Activated T-cell treated with anti-CD3 and anti-CD28 coated beads, Interleukin-2, amount 50 U/mL, for 4 hours (primary cell): ENCODE results near the gene DTNBP1. TPM values are rescaled to one million over a fixed set of nuclear protein-coding genes. Genes with fewer than 3 reads are reported as not detected.

Source experiments
- ATAC-seq, 2 donors: fragments of 200-7000 bp; cut with Tn5 transposase; one replicate each; pipeline ENCODE4 v1.10.0; 2021
- DNase-seq: peaks from one replicate; pipeline ENCODE4 v3.0.0-alpha.2; 2020
- H3K27me3 Mint-ChIP-seq: one replicate; pipeline ENCODE4 v1.8.0; 2021; ENCODE audit warnings: low read depth, mixed read lengths
- H3K36me3 Mint-ChIP-seq: one replicate; pipeline ENCODE4 v1.8.0; 2022; ENCODE audit warnings: mixed read lengths; ENCODE audit not compliant: insufficient read depth
- H3K4me1 Mint-ChIP-seq: one replicate; pipeline ENCODE4 v1.8.0; 2021; ENCODE audit warnings: low read depth, mixed read lengths
- H3K4me3 Mint-ChIP-seq: one replicate; pipeline ENCODE4 v1.8.0; 2021; ENCODE audit warnings: mild to moderate bottlenecking, moderate library complexity, mixed read lengths
- H3K9me3 Mint-ChIP-seq: one replicate; pipeline ENCODE4 v1.8.0; 2021; ENCODE audit warnings: mixed read lengths
- total RNA-seq, 3 donors: library from RNA; stranded (reverse); gene quantifications; one replicate each; pipeline ENCODE4 v1.2.1, GENCODE V29; 2021

DTNBP1 gene
- total RNA-seq, 3 donors from 2014 or later = 17.2 to 22.0 (median 19.6) TPM

DNA sequence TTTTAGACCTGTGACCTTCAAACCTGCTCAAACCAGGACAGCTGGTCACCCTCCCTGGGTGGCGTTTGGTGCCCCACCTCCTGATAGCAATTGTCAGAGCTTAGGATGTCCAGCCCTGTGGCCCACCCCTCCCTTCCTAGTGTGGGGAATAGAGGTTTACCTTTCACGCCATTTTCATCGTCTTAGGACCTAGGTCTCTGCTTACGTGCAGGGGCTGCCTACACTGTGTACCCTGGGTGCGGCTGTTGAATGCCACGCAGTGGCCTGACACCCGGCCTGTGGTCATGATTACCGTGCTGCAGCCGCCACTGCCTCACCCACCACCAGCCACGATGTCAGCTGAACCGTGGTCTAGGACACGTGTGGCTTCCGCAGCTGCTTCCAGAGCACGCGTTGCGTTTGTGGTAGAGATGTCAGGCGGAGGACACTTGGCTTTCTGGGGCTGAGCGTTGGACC is 157.3 kb downstream of the DTNBP1 start:
- Mint-ChIP-seq H3K36me3 (peaks cover 53% of the 10 kb centered on the region), H3K4me3 (no peak overlapping the region), H3K9me3 (no peaks in the 10 kb centered on the region), H3K27me3 (no peaks in the 10 kb centered on the region), H3K4me1 (no peaks in the 10 kb centered on the region)
- ATAC-seq = no peak
- no peak for DNase-seq

DNA sequence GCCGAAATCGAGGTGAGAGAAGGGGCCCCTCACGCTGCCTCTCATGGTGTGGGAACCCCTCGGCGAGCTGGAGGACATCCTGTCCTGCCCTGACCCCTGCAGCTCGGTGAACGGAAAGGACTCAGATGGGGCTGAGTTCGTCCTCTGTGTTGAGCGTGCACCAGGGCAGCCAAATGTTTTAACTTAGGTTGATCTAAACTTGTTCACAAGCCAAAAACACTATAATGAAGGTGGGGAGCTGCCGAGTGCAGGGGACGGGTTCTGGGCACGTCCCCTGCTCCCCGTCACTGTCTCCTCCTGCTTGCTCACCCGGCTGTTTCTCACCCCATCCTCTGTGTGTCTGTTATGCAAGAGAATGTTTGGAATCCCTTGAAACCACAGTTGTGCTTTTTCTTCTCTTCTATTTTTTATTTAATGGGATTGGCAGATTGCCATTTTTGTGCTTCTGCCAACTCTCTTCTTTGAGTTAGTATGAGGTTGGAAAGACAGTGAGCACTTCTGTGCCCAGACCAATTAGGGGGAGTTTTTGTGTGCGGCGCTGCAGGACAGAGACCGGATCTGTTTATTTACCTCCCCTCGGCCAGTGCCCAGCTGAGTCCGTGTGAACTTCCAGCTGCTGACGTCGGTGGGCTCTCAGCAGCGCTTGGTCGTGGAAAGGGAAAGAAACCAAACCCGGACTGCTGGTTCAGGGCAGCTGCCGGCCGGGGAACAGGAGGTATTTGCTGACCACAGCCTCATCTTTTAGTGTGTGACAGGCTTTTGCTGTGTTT is 158.1 kb downstream of the DTNBP1 start:
- DNase-seq (no peak), ATAC-seq (no peak)
- Mint-ChIP-seq H3K9me3 (no peaks in the 10 kb centered on the region), H3K4me3 (no peak overlapping the region), H3K27me3 (no peaks in the 10 kb centered on the region), H3K36me3 (peaks cover 53% of the 10 kb centered on the region), H3K4me1 (peaks cover 2% of the 10 kb centered on the region)

DNA sequence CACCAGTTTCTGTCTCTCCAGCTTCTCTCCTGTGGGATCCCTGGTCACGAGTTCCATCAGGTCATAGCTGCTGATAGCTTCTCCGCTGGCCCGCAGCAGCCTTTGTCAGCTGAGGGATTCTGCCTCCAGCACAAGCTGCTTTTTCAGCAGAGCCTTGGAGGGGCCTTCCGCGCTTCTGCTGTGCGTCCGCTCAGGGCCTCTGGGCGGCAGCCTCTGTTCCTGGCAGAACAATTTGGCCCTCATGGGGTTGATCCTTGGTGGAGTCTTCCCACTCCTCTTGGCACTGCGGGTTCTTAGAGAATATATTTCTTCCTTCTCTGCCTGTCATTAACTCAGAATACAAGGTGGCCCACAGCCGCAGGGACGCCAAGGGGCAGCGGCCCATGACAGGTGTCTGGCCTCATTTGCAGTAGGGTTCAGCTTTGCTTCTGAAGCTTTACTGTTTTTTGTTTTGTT is 158.8 kb downstream of the DTNBP1 start:
- H3K9me3 Mint-ChIP-seq = no peaks in the 10 kb centered on the region
- H3K27me3 Mint-ChIP-seq = no peaks in the 10 kb centered on the region
- DNase-seq = peak; percentile 4
- H3K4me3 Mint-ChIP-seq = no peak overlapping the region
- peaks cover 2% of the 10 kb centered on the region for H3K4me1 Mint-ChIP-seq
- peaks cover 55% of the 10 kb centered on the region for H3K36me3 Mint-ChIP-seq
- no peak for ATAC-seq

DNA sequence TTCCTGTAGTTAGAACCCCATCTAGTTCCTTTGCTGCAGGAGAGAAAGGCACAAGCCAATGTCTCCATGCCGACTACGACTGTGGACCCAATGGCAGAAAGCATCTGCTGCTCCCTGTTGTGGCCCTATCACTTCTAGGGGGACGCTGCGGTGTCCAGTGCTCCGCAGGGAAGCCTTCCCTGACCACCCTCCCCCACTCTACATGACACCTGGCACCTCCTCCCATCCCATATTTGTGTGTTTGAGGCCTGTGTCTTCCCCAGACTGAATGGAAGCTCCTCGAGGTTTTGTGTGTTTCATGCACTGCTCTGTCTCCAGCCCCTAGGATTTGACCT is 159.5 kb downstream of the DTNBP1 start:
- no peaks in the 10 kb centered on the region for H3K27me3 Mint-ChIP-seq
- H3K36me3 Mint-ChIP-seq = peaks cover 52% of the 10 kb centered on the region
- H3K9me3 Mint-ChIP-seq = no peaks in the 10 kb centered on the region
- H3K4me3 Mint-ChIP-seq = no peak overlapping the region
- no peak for DNase-seq
- no peak for ATAC-seq
- H3K4me1 Mint-ChIP-seq = peaks cover 2% of the 10 kb centered on the region

DNA sequence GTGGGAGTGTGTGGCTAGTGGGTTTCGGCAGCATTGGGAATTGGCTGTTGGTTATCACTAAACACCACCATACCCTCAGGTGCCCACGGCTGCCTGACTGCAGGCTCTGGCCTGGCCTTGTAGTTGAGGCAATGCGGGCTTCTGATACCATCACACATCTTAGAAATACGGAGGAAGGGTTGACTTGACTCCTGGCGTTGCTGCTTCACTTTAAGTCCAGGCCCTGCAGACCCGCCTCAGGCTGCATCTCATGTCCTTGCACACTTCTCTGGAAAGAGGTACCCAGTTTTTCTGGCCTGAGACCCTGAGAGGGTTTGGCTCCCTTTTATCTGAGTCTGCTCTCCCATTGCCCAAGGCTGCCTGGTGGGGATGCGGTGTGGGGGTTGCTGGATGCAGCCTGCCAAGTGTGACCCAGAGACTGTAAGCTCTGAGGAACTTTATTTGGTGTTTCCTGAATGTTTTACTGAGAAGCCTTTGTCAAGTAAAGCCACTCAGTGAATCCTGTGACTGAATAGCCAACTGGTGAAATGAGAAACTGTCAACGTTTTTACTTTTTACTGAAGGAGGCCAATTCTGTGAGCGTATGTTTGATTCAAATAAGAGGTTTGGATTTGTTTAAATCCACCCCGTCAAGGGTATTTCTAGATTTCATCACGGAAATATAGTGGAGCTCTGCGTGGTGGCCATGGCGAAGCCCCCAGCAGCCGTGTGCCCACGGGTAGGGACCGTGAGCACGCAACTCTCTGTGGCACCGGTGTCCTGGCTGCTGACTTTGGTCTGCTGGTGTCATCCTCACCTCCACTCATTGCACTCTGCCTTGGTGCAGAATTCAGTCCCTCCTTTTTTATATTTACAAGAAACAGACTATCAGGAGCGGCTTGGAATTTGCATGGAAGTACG is 160.1 kb downstream of the DTNBP1 start:
- H3K4me1 Mint-ChIP-seq = peaks cover 2% of the 10 kb centered on the region
- peaks cover 56% of the 10 kb centered on the region for H3K36me3 Mint-ChIP-seq
- no peaks in the 10 kb centered on the region for H3K27me3 Mint-ChIP-seq
- no peak for ATAC-seq
- H3K4me3 Mint-ChIP-seq = no peak overlapping the region
- no peak for DNase-seq
- no peaks in the 10 kb centered on the region for H3K9me3 Mint-ChIP-seq

DNA sequence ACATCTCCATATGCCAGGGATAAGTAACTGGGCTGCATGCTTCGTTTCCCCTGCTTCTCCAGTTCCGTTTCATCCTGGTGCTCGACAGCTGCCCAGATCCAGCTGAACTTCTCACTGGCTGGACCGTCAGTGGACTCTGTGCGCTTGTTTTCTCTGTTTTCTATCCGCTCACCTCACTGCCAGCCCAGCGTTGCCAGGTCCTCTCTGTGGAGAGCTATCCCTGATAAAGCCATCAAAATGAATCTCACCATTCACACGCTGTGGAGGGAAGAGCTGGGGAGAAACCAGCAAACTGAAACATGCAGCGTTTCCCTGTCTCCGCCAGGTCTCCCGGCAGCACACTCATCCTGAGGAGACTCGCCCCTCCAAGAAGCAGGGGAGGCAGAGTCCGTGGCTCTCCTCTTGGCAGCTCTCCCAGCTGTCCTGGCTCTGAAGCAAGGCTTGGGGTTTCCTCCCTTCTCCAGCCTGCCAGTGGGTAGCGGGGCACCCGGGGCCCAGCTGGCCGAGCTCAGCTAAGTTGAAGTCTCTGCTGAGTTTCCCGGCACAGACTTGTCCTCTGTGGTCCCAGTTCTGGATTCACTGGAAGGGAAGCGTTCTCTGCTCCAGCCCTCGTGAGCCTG is 160.9 kb downstream of the DTNBP1 start:
- ATAC-seq = no peak
- H3K36me3 Mint-ChIP-seq = peaks cover 54% of the 10 kb centered on the region
- H3K9me3 Mint-ChIP-seq = no peaks in the 10 kb centered on the region
- H3K27me3 Mint-ChIP-seq = no peaks in the 10 kb centered on the region
- no peak overlapping the region for H3K4me3 Mint-ChIP-seq
- DNase-seq = no peak
- H3K4me1 Mint-ChIP-seq = peaks cover 2% of the 10 kb centered on the region

DNA sequence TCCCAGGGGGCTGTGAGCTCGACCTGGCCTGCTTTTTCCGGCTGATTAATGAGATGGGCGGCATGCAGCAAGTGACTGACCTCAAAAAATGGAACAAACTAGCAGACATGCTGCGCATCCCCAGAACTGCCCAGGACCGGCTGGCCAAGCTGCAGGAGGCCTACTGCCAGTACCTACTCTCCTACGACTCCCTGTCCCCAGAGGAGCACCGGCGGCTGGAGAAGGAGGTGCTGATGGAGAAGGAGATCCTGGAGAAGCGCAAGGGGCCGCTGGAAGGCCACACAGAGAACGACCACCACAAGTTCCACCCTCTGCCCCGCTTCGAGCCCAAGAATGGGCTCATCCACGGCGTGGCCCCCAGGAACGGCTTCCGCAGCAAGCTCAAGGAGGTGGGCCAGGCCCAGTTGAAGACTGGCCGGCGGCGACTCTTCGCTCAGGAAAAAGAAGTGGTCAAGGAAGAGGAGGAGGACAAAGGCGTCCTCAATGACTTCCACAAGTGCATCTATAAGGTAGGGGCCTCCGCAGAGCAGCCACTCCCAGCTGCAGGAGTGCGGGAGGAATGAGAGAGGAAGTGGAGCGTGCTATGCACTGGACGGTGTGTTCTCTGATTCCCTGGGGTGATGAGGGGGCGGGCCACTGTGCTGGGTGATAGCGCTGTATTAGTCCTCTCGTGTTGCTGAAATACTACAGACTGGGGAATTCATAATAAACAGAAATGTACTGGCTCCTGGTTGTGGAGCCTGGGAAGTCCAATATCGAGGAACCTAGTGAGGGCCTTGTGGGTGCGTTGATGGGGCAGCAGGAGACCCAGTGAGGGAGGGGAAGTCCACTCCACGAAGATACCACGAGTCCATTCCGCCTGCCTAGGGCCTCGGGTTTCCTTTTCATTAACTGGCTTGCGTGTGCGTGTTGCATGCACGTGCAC is 161.7 kb downstream of the DTNBP1 start:
- H3K36me3 Mint-ChIP-seq = peaks cover 48% of the 10 kb centered on the region
- H3K4me1 Mint-ChIP-seq = peaks cover 2% of the 10 kb centered on the region
- no peak overlapping the region for H3K4me3 Mint-ChIP-seq
- H3K9me3 Mint-ChIP-seq = no peaks in the 10 kb centered on the region
- no peaks in the 10 kb centered on the region for H3K27me3 Mint-ChIP-seq
- DNase-seq (peak; percentile 4), ATAC-seq (no peak)

DNA sequence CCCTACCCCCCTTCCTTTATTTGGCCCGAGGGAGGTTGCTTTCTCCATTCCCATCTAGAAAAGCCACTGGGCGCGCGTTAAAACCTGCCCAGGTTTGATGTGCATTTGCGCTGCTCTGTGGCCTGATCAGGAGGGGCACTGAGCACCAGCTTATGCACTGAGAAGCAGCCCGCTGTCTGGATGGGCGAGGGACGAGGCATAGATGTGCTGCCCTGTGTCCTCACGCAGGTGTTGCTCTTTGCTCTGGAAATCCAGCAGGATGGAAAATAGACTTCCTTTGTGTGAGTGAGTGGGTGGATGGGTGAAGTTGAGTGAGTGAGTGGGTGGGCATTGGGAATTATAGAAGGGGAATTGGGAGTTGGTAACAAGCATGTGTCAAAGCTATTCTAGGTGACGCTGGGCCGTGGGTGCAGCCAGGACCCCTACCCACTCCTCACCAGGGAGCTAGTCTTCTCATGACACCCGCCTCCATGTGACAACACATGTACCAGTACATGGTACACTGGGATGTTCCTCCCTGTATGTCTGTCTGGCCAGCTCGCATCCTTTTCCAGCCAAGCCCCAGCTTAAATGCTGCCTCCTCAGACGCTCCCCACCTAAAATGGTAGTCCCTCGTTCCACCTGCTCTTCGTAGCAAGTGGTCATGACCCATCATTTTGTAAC is 162.6 kb downstream of the DTNBP1 start:
- H3K4me1 Mint-ChIP-seq = peaks cover 2% of the 10 kb centered on the region
- DNase-seq (peak; percentile 3), ATAC-seq (no peak)
- H3K9me3 Mint-ChIP-seq = no peaks in the 10 kb centered on the region
- no peaks in the 10 kb centered on the region for H3K27me3 Mint-ChIP-seq
- peaks cover 51% of the 10 kb centered on the region for H3K36me3 Mint-ChIP-seq
- no peak overlapping the region for H3K4me3 Mint-ChIP-seq

DNA sequence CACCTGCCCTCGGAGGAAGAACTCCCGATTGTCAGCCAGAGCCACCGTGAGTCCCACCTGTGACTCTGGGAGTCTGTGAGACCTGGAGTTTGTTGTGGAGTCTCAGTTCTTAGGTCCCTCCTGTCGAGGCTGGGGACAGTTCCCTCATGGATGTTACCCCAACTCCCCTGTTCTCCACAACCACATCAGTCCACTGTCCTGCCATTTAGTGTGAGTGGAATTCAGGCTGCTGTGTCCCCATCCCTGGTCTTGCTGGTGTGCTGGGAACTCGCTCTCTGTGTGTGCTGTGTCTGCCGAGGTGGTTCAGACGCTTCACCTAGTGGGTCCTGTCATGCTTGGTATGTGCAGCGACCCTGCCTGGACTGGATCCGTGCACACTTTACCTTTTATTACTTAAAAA is 163.2 kb downstream of the DTNBP1 start:
- peaks cover 49% of the 10 kb centered on the region for H3K36me3 Mint-ChIP-seq
- ATAC-seq (no peak), DNase-seq (no peak)
- H3K4me1 Mint-ChIP-seq = peaks cover 2% of the 10 kb centered on the region
- H3K27me3 Mint-ChIP-seq = no peaks in the 10 kb centered on the region
- no peak overlapping the region for H3K4me3 Mint-ChIP-seq
- H3K9me3 Mint-ChIP-seq = no peaks in the 10 kb centered on the region

DNA sequence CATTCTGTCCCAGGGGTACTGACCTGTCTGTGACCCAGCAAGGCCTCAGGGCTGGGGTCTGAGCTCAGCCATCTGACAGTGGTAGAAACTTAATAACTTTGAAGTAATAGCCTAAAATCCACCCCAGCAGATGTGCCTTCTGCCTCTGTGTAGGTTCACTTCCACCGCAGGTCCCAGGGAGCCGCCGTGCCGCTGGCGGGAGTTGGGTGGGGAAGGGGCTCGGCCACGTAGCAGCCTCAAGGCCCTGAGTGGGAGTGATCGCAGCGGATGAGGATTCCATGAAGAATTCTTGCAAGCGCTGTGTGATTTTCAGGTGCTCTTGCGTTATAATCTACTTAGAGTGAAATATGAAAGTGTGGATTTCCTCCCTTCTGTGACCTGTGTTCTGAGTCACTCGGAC is 163.7 kb downstream of the DTNBP1 start:
- no peak for ATAC-seq
- H3K36me3 Mint-ChIP-seq = peaks cover 47% of the 10 kb centered on the region
- peaks cover 2% of the 10 kb centered on the region for H3K4me1 Mint-ChIP-seq

DNA sequence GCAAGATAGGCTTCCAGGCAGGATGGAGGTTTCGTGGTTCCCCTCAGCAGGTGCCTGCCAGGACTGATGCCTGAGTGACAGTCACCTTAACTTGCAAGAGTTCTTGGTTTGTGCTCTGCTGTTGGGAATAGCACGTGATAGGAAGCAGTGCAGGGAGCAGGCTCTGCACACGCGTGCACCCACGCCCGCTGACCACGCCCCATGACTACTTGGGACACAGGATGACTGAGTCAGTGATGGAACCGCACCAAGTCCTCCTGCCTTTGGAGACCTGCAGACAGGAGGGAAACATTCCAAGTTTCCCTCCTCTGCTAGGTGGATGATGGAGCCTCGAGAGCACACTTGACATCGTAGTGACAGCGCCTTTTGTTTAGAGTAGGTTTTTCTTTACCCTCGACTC is 164.2 kb downstream of the DTNBP1 start:
- peaks cover 45% of the 10 kb centered on the region for H3K36me3 Mint-ChIP-seq
- ATAC-seq (no peak), DNase-seq (no peak)
- H3K4me1 Mint-ChIP-seq = peaks cover 2% of the 10 kb centered on the region
- H3K4me3 Mint-ChIP-seq = no peak overlapping the region
- no peaks in the 10 kb centered on the region for H3K27me3 Mint-ChIP-seq
- no peaks in the 10 kb centered on the region for H3K9me3 Mint-ChIP-seq

More for the DNA sequence above, 163.7 kb downstream of the DTNBP1 start:
- DNase-seq = no peak
- Mint-ChIP-seq H3K27me3 (no peaks in the 10 kb centered on the region), H3K4me3 (no peak overlapping the region), H3K9me3 (no peaks in the 10 kb centered on the region)

DNA sequence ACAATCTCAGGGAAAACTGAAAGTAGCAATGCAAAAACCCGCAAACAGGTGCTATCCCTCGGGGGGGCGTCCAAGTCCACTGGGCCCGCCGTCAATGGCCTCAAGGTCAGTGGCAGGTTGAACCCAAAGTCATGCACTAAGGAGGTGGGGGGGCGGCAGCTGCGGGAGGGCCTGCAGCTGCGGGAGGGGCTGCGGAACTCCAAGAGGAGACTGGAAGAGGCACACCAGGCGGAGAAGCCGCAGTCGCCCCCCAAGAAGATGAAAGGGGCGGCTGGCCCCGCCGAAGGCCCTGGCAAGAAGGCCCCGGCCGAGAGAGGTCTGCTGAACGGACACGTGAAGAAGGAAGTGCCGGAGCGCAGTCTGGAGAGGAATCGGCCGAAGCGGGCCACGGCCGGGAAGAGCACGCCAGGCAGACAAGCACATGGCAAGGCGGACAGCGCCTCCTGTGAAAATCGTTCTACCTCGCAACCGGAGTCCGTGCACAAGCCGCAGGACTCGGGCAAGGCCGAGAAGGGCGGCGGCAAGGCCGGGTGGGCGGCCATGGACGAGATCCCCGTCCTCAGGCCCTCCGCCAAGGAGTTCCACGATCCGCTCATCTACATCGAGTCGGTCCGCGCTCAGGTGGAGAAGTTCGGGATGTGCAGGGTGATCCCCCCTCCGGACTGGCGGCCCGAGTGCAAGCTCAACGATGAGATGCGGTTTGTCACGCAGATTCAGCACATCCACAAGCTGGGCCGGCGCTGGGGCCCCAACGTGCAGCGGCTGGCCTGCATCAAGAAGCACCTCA is 166.3 kb downstream of the DTNBP1 start:
- no peak for ATAC-seq
- H3K4me3 Mint-ChIP-seq = no peak overlapping the region
- peaks cover 43% of the 10 kb centered on the region for H3K36me3 Mint-ChIP-seq
- no peaks in the 10 kb centered on the region for H3K27me3 Mint-ChIP-seq
- DNase-seq = no peak
- H3K4me1 Mint-ChIP-seq = peaks cover 9% of the 10 kb centered on the region
- no peaks in the 10 kb centered on the region for H3K9me3 Mint-ChIP-seq
